ENCODE measurements around the gene FKBP15.

DNA sequence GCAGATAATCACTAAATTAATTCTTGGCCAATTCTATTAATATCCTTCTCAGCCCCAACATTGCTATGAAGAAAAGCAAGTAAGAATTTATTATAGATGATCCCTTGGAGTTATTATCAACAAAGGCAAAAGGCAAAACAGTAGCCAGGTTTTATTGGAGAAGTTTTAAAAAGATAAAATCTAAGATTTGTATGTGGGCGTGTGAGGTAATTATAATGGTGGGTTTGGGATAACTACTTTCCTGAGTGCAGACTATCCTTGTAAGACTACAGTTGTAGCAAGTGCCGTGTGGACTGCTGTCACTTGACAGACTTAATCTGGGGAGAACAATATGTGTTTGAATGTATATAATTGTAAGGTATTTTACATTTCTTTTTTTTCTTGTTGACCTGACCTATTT, 23.5 kb upstream of the FKBP15 start:
- TF ChIP-seq, protein P1, sequence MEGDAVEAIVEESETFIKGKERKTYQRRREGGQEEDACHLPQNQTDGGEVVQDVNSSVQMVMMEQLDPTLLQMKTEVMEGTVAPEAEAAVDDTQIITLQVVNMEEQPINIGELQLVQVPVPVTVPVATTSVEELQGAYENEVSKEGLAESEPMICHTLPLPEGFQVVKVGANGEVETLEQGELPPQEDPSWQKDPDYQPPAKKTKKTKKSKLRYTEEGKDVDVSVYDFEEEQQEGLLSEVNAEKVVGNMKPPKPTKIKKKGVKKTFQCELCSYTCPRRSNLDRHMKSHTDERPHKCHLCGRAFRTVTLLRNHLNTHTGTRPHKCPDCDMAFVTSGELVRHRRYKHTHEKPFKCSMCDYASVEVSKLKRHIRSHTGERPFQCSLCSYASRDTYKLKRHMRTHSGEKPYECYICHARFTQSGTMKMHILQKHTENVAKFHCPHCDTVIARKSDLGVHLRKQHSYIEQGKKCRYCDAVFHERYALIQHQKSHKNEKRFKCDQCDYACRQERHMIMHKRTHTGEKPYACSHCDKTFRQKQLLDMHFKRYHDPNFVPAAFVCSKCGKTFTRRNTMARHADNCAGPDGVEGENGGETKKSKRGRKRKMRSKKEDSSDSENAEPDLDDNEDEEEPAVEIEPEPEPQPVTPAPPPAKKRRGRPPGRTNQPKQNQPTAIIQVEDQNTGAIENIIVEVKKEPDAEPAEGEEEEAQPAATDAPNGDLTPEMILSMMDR (CRISPR knock-in tag; IDR thresholded peaks at IDR 0.05) = no peak
- no peak for TF ChIP-seq EP300 (IDR thresholded peaks at IDR 0.05; ENCODE audit: low read depth in 2 of 2, low read length in 2 of 2)
- TF ChIP-seq EP300 (CRISPR knock-in tag; IDR thresholded peaks at IDR 0.05; ENCODE audit: borderline replicate concordance) = no peak
- TF ChIP-seq ZBTB42 (CRISPR knock-in tag; IDR thresholded peaks at IDR 0.05) = no peak
- no peak for TF ChIP-seq EZH2 (conservative IDR thresholded peaks at IDR 0.05; ENCODE audit: low read depth, low read length)
- TF ChIP-seq NR2C2 (CRISPR knock-in tag; IDR thresholded peaks at IDR 0.05; ENCODE audit: borderline replicate concordance) = no peak
- no peak for TF ChIP-seq ZNF317 (CRISPR knock-in tag; IDR thresholded peaks at IDR 0.05)
- no peak for TF ChIP-seq UBTF (CRISPR knock-in tag; IDR thresholded peaks at IDR 0.05)

Data from HepG2 (cell line).